GM21737 (cell line): ENCODE measurements around the gene OR2V2.
"Not testable (repeated sequence)": the region's sequence is repeated elsewhere in the genome, so short reads cannot be mapped to it uniquely, and the experiment has no call there.

Experiments
- ATAC-seq: cut with Tn5 transposase; IDR thresholded peaks from one replicate; pipeline ENCODE4 v1.9.1; 2021; ENCODE audit warnings: mild to moderate bottlenecking, moderate library complexity; ENCODE audit not compliant: unreplicated experiment

OR2V2 gene

DNA sequence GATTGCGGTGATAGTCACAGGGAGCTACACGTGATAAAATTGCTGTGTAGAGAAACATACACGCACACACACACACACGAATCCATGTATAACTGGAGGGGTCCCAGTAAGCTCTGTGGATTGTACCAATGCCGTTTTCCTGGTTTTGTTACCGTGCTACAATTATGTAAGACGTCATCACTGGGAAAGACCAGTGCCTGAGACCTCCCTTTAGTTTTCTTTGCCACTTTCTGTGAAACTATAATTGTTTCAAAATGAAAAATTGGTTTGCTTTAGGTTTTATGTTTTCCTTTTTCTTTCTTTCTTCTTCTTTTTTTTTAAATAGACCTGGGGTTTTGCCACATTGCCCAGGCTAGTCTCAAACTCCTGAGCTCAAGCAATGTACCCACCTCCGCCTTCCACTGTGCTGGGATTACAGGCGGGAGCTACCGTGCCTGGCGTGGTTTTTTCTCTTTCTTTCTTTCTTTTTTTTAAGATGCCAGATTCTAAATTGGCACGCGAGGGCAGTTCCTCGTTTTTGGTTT is 21.3 kb downstream of the OR2V2 start:
- no peak for ATAC-seq

DNA sequence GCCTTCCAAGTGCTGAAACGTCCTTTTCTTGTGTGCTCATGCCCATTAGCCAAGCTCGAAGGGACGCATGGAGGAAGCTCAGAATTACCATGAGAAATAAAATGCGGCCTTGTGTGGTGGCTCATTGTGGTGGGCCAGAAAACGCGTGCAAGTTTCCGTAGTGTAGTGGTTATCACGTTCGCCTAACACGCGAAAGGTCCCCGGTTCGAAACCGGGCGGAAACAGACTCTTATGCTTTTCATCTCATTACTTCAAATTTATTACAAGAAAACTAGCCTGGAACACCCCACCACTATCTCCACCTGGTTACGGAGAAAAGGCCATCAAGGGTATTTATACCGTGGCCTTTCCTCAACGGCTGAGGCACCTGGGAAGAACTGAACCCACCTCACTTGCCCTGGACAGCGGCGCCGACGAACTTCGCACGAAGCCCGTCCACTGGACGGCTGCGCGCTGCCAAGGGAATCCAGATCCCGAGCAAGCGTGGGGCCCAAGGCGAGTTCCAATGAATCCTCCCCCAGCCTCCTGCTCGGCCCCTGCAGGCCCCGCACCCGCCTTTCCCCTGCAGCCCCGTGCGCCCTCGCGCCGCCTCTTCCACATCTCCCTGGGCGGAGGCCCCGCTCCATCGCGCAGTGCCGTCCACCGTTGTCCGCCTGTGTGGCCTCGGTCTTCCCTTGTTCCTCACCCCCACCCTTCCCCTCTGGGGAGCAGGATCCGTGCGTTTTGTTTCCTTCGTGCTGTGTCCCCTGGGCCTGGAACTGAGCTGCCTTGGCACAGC is 22.3 kb downstream of the OR2V2 start:
- ATAC-seq, result not testable (repeated sequence)

DNA sequence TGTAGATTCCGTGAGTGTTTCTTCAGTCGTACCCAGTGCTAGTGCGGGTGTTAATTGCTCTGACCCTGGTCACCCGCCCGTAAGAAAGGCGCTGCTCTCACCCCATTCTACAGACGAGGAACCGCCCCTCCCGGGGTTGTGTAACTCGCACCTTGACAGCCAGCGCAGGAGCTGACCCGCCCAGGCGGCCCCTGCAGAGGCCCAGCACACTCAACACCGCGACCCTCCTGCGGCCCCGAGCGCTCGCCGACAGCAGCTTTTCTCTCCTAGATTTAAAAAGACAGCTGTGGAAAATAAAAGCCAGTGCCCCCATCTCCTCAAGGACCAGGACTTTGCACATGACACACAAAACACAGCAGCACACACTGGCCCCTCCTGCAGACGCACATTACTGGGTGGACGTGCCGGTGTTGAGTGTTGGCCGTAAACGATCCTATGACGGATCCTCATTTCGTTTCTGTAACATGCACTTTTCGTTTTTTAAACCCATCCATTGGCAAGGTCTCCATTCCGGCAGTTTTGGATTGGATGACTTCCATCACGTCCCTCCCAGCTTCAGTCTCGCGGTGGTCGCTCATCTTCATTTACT is 22.9 kb downstream of the OR2V2 start:
- no peak for ATAC-seq

DNA sequence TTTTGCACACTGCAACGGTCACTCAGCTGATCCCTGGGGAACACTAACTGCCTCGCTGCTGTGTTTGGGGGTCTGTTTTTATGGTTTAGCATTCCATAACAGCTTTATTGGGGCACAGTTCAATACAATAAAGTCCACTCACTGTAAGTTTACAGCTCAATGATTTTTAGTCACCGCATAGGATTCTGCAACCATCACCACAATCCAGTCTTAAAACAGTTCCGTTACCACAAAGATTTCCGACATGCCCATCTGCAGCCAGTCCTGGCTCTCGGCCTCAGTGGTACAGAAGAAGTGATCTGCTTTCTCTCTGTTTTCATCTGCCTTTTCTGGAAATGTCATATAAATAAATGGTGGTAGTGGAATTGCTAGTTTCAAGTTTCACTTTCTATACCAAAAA is 23.6 kb downstream of the OR2V2 start:
- ATAC-seq, result no peak

DNA sequence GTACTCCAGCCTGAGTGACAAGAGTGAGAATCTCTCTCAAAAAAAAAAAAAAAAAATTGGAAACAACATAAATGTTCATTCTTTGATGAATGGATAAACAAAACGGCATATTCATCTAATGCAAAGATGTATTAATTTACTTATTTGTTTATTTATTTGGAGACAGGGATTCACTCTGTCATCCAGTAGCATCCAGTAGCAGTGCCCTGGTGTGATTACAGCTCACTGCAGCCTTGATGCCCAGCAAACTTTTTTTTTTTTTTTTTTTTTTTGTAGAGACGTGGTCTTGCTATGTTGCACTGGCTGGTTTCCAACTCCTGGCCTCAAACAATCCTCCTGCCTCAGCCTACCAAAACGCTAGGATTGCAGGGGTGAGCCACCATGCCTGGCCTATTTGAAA is 24.4 kb downstream of the OR2V2 start:
- ATAC-seq, result no peak

DNA sequence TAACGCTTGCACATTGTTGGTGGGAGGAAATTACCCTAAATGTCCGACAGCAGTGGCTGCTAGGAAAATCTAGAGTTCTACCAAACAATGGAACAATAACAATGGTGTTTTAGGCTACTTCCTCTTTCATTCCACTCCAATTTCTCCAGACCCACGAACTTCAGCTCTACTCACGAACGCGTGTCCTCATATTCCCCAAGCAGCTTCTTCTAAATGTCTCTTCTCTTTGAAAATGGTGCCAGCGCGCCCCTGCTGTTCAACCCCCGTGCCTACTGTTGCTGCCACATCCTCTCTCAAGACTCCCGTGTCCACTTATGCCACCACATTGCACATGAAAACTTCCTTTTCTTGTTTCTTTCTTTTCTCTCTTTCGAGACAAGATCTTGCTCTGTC is 25.6 kb downstream of the OR2V2 start:
- ATAC-seq, result peak; percentile 37

DNA sequence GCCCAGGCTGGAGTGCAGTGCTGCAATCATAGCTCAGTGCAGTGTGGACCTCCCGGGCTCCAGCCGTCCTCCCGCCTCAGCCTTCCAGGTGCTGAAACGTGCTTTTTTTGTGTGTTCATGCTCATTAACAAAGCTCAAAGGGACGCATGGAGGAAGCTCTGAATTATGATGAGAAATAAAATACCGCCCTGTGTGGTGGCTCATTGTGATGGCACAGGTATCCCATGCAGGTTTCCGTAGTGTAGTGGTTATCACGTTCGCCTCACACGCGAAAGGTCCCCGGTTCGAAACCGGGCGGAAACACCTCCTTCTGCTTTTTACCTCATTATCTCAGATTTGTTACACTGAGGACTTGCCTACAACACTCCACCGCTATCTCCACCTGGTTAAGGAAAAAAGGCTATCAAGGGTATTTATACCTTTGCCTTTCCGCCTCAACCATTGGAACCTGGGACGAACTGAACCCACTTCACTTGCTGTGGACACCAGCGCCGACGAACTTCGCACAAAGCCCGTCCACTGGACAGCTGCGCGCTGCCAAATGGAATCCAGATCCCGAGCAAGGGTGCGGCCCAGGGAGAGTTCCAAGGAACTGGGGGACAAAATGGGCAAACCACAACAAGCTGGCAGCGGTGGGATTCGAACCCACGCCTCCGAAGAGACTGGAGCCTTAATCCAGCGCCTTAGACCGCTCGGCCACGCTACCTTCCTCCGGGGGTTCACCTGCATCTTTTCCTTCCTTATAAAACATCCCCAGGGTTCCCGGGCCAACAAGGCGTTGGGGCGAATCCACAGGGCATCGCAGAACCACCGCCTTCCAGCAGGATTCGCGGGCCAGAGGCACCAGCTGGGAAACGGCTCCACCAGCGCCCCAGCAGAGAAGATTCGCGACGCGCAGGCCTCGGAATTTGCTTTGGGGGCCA is 26.3 kb downstream of the OR2V2 start:
- peak; percentile 48 for ATAC-seq

DNA sequence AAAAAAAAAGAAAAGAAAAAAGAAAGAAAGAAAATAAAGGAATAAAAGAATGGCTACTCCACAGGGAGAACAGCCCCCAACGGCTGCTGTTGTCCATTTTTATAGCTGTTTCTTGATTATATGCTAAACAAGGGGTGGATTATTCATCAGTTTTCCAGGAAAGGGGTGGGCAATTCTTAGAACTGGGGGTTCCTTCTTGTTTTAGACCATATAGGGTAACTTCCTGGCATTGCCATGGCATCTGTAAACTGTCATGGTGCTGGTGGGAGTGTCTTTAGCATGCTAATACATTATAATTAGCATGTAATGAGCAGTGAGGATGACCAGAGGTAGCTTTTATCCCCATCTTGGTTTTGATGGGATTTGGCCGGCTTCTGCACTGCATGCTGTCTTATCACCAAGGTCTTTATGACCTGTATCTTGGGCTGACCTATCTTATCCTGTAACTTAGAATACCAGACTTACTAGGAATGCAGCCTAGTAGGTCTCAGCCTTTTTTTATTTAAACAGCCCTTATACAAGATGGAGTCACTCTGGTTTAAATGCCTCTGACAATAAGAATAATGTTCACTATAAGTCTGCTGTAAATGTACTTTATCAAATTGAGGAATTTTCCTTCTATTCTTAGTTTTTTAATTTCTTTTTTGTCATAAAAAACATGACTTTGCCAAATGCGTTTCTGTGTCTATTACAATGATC is 29.0 kb downstream of the OR2V2 start:
- no peak for ATAC-seq

DNA sequence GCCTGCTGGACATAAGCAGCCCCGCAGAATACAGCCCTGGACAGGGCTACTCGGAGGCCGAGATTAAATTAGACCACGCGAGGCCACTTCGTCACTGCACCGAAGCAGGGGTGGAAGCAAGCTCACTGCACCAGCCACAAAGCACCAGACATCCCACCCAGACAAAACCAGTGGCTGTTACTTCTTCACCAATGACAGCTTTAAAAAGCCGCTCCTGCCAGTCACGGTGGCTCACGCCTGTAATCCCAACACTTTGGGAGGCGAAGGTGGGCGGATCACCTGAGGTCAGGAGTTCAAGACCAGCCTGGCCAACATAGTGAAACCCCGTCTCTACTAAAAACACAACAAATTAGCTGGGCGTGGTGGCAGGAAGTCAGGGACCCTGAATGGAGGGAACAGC is 30.2 kb downstream of the OR2V2 start:
- not testable (repeated sequence) for ATAC-seq

DNA sequence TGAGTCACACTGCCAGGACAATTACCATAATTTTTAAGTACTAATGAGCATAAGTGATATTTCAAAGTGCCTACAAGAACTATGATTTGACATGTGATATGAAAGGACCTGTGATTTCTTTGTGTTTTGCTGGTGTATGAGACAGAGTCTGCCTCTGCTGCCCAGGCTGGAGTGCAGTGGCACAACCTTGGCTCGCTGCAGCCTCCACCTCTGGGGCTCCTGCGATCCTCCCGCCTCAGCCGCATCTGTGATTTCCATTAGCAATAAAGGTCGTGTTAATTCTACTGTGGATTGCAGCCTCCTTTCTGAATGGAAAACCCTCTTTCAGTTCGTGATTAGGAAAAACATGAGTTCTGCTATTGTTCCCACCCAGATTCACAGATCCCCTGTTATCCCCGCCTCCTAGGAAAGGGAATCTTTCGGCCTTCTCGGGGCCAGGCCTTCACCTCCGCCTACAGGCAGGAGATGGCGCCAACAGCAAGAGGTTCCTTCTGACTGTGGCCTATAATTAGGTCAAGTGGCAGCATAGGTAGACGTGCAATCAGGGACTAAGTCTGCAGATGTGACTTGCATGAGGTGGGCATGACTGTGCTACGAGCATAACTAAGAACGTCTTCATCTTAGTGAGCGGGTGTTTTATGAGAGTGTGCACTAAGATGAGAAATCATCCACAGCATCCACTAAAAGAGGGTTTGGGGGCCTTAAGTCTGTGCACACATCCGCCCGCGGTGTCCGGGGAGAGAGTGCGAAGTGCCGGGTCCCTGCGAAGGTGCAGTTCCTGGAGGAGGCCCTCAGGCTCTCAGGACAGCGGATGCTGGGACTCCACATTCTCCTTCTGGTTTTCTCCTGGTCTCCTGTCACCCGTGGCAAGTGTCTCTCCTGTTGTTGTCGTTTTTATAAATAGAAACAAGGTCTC is 34.5 kb downstream of the OR2V2 start:
- ATAC-seq, result peak; percentile 36

DNA sequence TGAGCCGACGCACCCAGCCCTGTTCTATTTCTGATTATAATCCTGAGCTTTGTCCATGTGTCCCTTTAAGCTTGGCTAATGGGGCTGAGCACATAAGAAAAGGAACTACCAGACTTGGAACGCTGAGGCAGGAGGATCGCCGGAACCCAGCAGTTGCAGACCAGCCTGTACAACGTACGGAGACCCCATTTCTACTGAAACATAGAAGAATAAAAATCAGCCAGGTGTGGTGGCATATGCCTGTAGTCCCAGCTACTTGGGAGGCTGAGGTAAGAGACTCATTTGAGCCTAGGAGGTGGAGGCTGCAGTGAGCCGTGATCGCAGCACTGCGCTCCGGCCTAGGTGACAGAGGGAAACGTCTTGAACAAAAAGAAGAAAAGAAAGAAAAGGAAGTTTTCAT is 35.3 kb downstream of the OR2V2 start:
- ATAC-seq, result no peak

DNA sequence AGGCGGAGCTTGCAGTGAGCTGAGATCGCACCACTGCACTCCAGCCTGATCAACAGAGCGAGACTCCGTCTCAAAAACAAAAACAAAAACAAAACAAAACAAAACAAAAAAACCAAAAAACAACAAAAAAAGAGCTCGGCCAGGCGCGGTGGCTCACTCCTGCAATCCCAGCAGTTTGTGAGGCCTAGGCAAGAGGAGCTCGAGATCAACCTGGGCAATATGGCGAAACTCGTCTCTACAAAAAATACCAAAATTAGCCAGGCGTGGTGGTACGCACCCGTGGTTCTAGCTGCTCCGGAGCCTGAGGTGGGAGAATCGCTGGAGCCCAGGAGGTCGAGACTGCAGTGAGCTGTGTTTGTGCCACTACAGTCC is 37.4 kb downstream of the OR2V2 start:
- no peak for ATAC-seq

DNA sequence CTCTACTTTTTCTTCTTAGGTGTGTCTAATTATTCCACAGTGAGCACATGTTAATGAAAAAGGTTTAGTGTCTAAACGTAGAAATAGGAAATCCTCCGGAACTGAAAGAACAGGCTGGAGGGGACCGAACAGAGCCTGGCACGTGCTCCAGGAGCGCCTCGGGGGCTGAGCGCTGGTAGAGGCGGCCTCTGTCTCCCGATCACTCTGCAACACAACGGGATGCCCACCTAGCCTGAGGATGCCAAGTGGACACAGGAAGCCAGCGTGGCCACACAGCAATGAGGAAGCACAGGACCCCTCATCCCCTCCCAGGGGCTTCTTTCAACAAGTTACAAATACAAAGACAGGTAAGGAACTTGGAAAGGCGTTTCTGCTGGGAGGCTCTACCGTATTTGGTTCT is 38.2 kb downstream of the OR2V2 start:
- no peak for ATAC-seq

DNA sequence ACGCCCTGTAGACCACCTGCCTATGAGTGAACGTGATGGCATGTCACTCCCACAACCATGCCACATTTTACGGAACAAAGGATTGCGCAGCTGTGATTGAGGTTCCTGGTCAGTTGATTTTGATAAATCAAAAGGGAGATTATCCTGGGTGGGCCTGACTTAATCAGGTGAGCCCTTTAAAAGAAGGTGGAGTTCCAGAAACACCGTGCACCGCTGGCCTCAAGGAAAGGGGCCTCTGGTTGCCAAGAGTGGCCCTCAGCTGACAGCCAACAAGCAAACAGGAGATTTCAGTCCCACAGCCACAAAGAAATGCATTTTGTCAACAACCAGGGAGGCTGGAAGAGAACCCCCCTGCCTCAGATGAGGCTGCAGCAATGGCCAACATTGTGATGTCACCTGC is 38.6 kb downstream of the OR2V2 start:
- ATAC-seq, result no peak

DNA sequence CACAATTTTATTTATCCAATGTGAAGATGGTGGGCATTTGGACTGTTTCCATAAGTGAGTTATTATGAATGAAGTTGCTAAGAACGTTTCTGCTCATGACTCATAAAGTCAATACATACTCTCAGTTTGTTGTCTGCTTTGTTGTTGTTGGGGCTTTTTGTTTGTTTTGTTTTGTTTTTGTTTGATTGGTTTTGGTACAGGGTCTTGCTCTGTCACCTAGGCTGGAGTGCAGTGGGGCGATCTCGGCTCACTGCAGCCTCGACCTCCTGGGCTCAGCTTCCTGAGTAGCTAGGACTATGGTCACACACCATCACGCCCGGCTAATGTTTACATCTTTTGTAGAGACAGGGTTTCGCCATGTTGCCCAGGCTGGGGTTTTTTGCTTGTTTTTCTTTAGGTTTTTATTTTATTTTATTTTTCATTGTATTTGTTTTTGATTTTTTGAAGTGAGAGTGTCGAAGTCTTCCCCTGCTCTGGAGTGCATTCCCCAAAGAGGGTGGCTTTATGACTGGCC is 39.7 kb downstream of the OR2V2 start:
- ATAC-seq, result no peak

DNA sequence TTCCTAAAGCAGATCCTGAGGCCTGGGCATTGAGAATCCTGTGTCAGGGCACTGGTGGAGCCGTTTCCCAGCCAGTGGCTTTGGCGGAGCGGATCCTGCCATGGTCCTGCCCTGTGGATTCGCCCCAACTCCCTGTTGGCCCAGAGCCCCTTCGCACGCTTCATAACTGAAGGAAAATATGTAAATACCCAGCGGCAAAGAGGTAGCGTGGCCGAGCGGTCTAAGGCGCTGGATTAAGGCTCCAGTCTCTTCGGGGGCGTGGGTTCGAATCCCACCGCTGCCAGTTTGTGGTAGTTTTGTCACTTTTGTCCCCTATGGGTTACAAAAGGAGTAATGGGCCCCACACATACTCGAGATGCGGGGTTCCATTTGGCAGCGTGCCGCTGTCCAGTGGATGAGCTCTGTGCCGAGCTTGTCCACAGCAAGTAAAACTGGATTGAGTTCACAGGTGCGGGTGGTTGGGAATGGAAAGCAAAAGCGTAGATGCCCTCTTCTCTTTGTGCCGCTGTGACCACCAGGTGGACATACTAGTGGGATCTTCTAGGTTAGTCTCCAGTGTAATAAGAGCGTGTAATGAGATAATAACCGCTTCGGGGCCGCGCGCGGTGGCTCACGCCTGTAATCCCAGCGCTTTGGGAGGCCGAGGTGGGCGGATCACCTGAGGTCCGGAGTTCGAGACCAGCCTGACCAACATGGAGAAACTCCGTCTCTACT is 40.3 kb downstream of the OR2V2 start:
- no peak for ATAC-seq

DNA sequence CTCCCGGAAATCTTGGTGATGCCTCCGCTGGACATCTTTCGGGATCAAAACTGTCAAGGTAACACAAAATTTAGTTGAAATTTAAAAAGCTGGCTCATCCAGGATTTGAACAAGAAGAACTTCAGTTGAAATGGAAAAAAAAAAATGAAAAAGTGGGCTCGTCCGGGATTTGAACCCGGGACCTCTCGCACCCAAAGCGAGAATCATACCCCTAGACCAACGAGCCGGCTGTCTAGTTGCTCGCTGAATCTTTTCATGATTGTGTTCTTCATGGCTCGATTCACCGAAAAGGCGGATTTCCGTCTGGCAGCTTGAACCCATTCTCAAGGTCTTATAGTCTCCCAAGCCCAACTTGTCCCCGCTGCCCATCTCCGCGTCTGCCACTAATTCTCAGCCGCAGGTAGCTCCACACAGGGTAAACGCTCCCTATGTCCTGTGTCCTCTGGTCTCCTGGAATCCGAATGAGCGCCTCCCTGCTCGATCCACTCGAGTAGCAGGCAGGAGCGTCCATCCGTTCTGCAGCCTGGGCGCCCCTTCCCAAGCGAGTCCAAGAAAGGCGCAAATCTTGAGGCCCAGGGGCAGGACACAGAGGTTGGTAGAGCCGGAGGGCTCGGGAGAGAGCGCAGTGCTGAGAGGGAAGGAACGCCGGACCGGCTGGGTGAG is 41.4 kb downstream of the OR2V2 start:
- no peak for ATAC-seq

DNA sequence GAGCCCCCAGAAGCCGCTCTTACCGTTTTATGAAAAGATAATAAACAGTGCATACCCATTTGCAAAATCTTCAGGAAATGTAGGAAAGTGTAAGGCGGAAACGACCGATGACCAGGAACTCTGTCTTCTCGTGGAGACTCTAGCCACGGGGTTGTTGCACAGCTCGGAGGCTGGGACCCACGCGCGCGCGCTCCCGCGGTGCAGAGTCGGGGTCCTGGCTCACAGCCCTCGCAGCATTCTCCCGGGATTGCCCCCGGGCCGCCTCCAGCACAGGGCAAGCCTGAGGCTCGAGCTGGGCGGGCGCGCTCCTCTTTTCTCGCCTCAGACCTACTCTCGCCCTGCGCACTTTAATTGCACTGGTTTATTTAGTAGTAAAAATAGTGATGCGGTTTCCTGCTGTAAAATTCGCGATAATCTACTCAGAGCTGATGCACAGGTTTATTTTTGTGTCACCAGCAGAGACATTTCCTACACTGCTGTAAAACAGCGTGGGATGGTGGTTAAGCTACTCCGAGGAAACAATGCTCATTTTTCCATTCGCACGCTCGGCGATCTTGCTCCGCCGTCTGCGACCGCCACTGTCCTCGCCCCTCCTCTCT is 42.1 kb downstream of the OR2V2 start:
- no peak for ATAC-seq
